Glutamatergic neuron (in vitro differentiated cells): Measurements from ENCODE around the gene KCNB1. TPM values are rescaled to one million over a fixed set of nuclear protein-coding genes. Genes with fewer than 3 reads are reported as not detected.

Experiments
- DNase-seq: peaks from one replicate; pipeline ENCODE4 v3.0.0; 2022
- H3K27ac Mint-ChIP-seq: one replicate; pipeline ENCODE4 v1.8.0; 2020; ENCODE audit warnings: mild to moderate bottlenecking, mixed read lengths, inconsistent platforms; ENCODE audit not compliant: unreplicated experiment
- H3K27me3 Mint-ChIP-seq: one replicate; pipeline ENCODE4 v1.8.0; 2020; ENCODE audit warnings: mild to moderate bottlenecking, moderate library complexity, mixed read lengths, inconsistent platforms; ENCODE audit not compliant: unreplicated experiment
- H3K36me3 Mint-ChIP-seq: one replicate; pipeline ENCODE4 v1.8.0; 2020; ENCODE audit warnings: mild to moderate bottlenecking, mixed read lengths, inconsistent platforms; ENCODE audit not compliant: unreplicated experiment
- H3K4me1 Mint-ChIP-seq: one replicate; pipeline ENCODE4 v1.8.0; 2020; ENCODE audit warnings: mild to moderate bottlenecking, low read depth, mixed read lengths, inconsistent platforms; ENCODE audit not compliant: unreplicated experiment
- H3K4me3 Mint-ChIP-seq: one replicate; pipeline ENCODE4 v1.8.0; 2020; ENCODE audit warnings: mild to moderate bottlenecking, mixed read lengths, inconsistent platforms; ENCODE audit not compliant: unreplicated experiment
- H3K9me3 Mint-ChIP-seq: one replicate; pipeline ENCODE4 v1.8.0; 2020; ENCODE audit warnings: mild to moderate bottlenecking, moderate library complexity, mixed read lengths, inconsistent platforms; ENCODE audit not compliant: unreplicated experiment
- CTCF ChIP-seq: fragments of 200-600 bp; sonication (generic); IDR thresholded peaks from one replicate; pipeline ENCODE4 v1.5.0; 2021; ENCODE audit not compliant: partially characterized antibody, unreplicated experiment
- total RNA-seq: library from RNA; stranded (reverse); fragmentation: NEBNext Ultra II Directional; extraction: Animal tissue kit (Norgen Biotek cat#: 25700); gene quantifications from one replicate; pipeline ENCODE4 v1.2.1, GENCODE V29; 2021; ENCODE audit not compliant: unreplicated experiment

KCNB1 gene
- total RNA-seq, 1 donor from 2014 or later, result 3.1 TPM

- no peak for TF ChIP-seq CTCF
- no peak overlapping the region for H3K4me3 Mint-ChIP-seq
- no peaks in the 10 kb centered on the region for H3K4me1 Mint-ChIP-seq
- no peak for DNase-seq
- H3K27ac Mint-ChIP-seq, result no peak overlapping the region
- H3K36me3 Mint-ChIP-seq, result no peaks in the 10 kb centered on the region
- no peaks in the 10 kb centered on the region for H3K9me3 Mint-ChIP-seq
- H3K27me3 Mint-ChIP-seq, result peaks cover 1% of the 10 kb centered on the region
Measured at GRCh38 chr20:49460131-49460530, 22.3 kb downstream of the KCNB1 start.

DNA sequence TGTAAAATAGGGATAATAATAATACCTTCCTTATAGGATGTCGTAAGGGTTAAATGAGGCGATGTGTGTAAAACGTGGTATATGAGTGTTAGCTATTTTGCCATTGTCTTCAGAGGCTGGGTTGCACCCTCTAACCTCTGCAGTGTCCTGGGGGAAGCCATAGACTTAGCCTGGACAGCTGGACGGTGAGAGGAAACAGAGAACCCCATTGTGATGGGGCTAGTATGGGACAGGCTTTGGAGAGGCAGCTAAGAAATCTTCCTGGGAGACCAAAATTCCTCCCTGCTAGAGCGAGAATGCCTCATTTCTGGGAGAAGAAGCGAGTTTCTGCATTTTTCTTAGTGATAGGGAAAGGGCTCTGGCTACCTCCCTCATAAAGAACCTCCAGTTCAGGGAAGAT is 22.8 kb downstream of the KCNB1 start:
- Mint-ChIP-seq H3K27me3 (peaks cover 1% of the 10 kb centered on the region), H3K27ac (no peak overlapping the region), H3K4me1 (no peaks in the 10 kb centered on the region), H3K4me3 (no peak overlapping the region), H3K36me3 (no peaks in the 10 kb centered on the region), H3K9me3 (no peaks in the 10 kb centered on the region)
- DNase-seq, result no peak
- no peak for TF ChIP-seq CTCF

GRCh38 chr20:49457444-49457843 is 25.0 kb downstream of the KCNB1 start:
- Mint-ChIP-seq H3K4me3 (no peak overlapping the region), H3K27me3 (peaks cover 1% of the 10 kb centered on the region), H3K9me3 (no peaks in the 10 kb centered on the region), H3K4me1 (no peaks in the 10 kb centered on the region), H3K27ac (no peak overlapping the region), H3K36me3 (no peaks in the 10 kb centered on the region)
- no peak for TF ChIP-seq CTCF
- DNase-seq, result no peak

- no peaks in the 10 kb centered on the region for H3K36me3 Mint-ChIP-seq
- H3K4me1 Mint-ChIP-seq, result no peaks in the 10 kb centered on the region
- H3K4me3 Mint-ChIP-seq, result no peak overlapping the region
- DNase-seq, result no peak
- H3K27ac Mint-ChIP-seq, result no peak overlapping the region
- H3K27me3 Mint-ChIP-seq, result peaks cover 1% of the 10 kb centered on the region
- TF ChIP-seq CTCF, result no peak
- H3K9me3 Mint-ChIP-seq, result no peaks in the 10 kb centered on the region
Measured at GRCh38 chr20:49456646-49457045, 25.8 kb downstream of the KCNB1 start.

GRCh38 chr20:49455691-49456090 is 26.8 kb downstream of the KCNB1 start:
- no peaks in the 10 kb centered on the region for H3K9me3 Mint-ChIP-seq
- no peak overlapping the region for H3K27ac Mint-ChIP-seq
- TF ChIP-seq CTCF, result no peak
- peaks cover 1% of the 10 kb centered on the region for H3K27me3 Mint-ChIP-seq
- DNase-seq, result no peak
- H3K4me3 Mint-ChIP-seq, result no peak overlapping the region
- no peaks in the 10 kb centered on the region for H3K36me3 Mint-ChIP-seq
- no peaks in the 10 kb centered on the region for H3K4me1 Mint-ChIP-seq
